DND-41 (cell line): Measurements from ENCODE around the gene PROM2.
A peak's percentile ranks its signal among the peaks of the same experiment; 100 is the strongest.

Source experiments
- ATAC-seq: fragments of 200-7000 bp; cut with Tn5 transposase; 3 replicates; pipeline ENCODE4 v1.9.1; 2021; ENCODE audit warnings: low read depth; ENCODE audit not compliant: insufficient read depth
- DNase-seq: peaks from one replicate; pipeline ENCODE4 v3.0.0-alpha.2; 2020
- H2AFZ ChIP-seq: 2 replicates; pipeline ENCODE4 v1.6.0; 2012; ENCODE audit warnings: low read depth, low read length
- H3K27ac ChIP-seq: 2 replicates; pipeline ENCODE4 v1.5.1; 2012; ENCODE audit warnings: low read length, inconsistent platforms
- H3K27me3 ChIP-seq: fragments of 200-600 bp; sonication (generic); 2 replicates; pipeline ENCODE4 v1.6.0; 2012; ENCODE audit warnings: low read length, mild to moderate bottlenecking, inconsistent platforms; ENCODE audit not compliant: insufficient read depth, poor library complexity
- H3K36me3 ChIP-seq: 2 replicates; pipeline ENCODE4 v1.5.1; 2012; ENCODE audit warnings: low read length, inconsistent platforms; ENCODE audit not compliant: insufficient read depth
- H3K4me1 ChIP-seq: 2 replicates; pipeline ENCODE4 v1.5.1; 2012; ENCODE audit warnings: mild to moderate bottlenecking, low read length; ENCODE audit not compliant: insufficient read depth
- H3K4me2 ChIP-seq: 2 replicates; pipeline ENCODE4 v1.6.0; 2012; ENCODE audit warnings: mild to moderate bottlenecking, moderate library complexity, low read length, inconsistent platforms; ENCODE audit not compliant: insufficient read depth
- H3K4me3 ChIP-seq, 2 experiments: fragments of 200-600 bp in 1 of 2; shearing (Covaris generic) in 1 of 2; 2 replicates each; pipeline ENCODE4 v1.5.1; 2012 to 2016; ENCODE audit warnings: inconsistent platforms in 2 of 2, low read length in 2 of 2, mild to moderate bottlenecking in 2 of 2, low read depth in 1 of 2, moderate library complexity in 1 of 2
- H3K79me2 ChIP-seq: 2 replicates; pipeline ENCODE4 v1.6.0; 2012; ENCODE audit warnings: low read length, inconsistent platforms; ENCODE audit not compliant: insufficient read depth
- H3K9ac ChIP-seq: 2 replicates; pipeline ENCODE4 v1.6.0; 2012; ENCODE audit warnings: low read depth, mild to moderate bottlenecking, inconsistent platforms, low read length, moderate library complexity
- H3K9me3 ChIP-seq: 2 replicates; pipeline ENCODE4 v1.5.1; 2012; ENCODE audit warnings: low read length, moderate library complexity, mild to moderate bottlenecking, inconsistent platforms; ENCODE audit not compliant: insufficient read depth, severe bottlenecking
- H4K20me1 ChIP-seq: 2 replicates; pipeline ENCODE4 v1.6.0; 2012; ENCODE audit warnings: low read length; ENCODE audit not compliant: insufficient read depth
- CTCF ChIP-seq: IDR thresholded peaks from 2 replicates; pipeline ENCODE4 v1.5.1; 2012; ENCODE audit warnings: borderline replicate concordance, low read length, moderate library complexity, mild to moderate bottlenecking; ENCODE audit not compliant: poor library complexity, severe bottlenecking; ENCODE audit errors: extremely low read depth
- EZH2 ChIP-seq: IDR thresholded peaks from 3 replicates; pipeline ENCODE4 v1.6.1; 2012; ENCODE audit warnings: borderline replicate concordance, low read depth, mild to moderate bottlenecking, moderate library complexity, low read length, inconsistent platforms; ENCODE audit not compliant: severe bottlenecking

Gene PROM2

GRCh38 chr2:95314598-95314963, 40.3 kb downstream of the PROM2 start:
- Histone ChIP-seq H3K4me2 (no peak overlapping the region), H3K36me3 (no peaks in the 10 kb centered on the region), H3K4me3 (no peak overlapping the region), H4K20me1 (no peaks in the 10 kb centered on the region), H2AFZ (no peak overlapping the region), H3K9ac (no peak overlapping the region), H3K9me3 (no peaks in the 10 kb centered on the region), H3K27me3 (no peaks in the 10 kb centered on the region), H3K4me1 (peaks cover 34% of the 10 kb centered on the region), H3K27ac (peak overlapping the region; percentile 38; the same call in 1 of the 2 replicates), H3K79me2 (no peaks in the 10 kb centered on the region)
- no peak for ATAC-seq
- no peak for DNase-seq
- TF ChIP-seq EZH2 (no peak), CTCF (no peak)

GRCh38 chr2:95314964-95315611, 40.8 kb downstream of the PROM2 start:
- Histone ChIP-seq H4K20me1 (no peaks in the 10 kb centered on the region), H3K27ac (peak overlapping the region; percentile 38; the same call in 1 of the 2 replicates), H3K4me1 (peaks cover 34% of the 10 kb centered on the region), H3K79me2 (no peaks in the 10 kb centered on the region), H3K4me2 (no peak overlapping the region; the same call in 1 of the 2 replicates), H3K27me3 (no peaks in the 10 kb centered on the region), H3K9ac (no peak overlapping the region; the same call in 1 of the 2 replicates), H3K4me3 (no peak overlapping the region), H3K36me3 (no peaks in the 10 kb centered on the region), H2AFZ (no peak overlapping the region), H3K9me3 (no peaks in the 10 kb centered on the region)
- TF ChIP-seq EZH2: no peak
- peak; percentile 64 for TF ChIP-seq CTCF
- ATAC-seq (no peak; the same call in 2 of the 3 replicates), DNase-seq (no peak)

GRCh38 chr2:95315801-95316411, 41.7 kb downstream of the PROM2 start:
- Histone ChIP-seq H3K9me3 (no peaks in the 10 kb centered on the region), H3K4me3 (no peak overlapping the region), H3K4me1 (peaks cover 34% of the 10 kb centered on the region), H3K27me3 (no peaks in the 10 kb centered on the region), H3K79me2 (no peaks in the 10 kb centered on the region), H2AFZ (no peak overlapping the region), H4K20me1 (no peaks in the 10 kb centered on the region), H3K9ac (no peak overlapping the region), H3K27ac (peak overlapping the region; percentile 67), H3K36me3 (no peaks in the 10 kb centered on the region), H3K4me2 (no peak overlapping the region)
- DNase-seq (no peak), ATAC-seq (0 out of 3 replicates have a peak, but pooled peaks have one; percentile 8)
- TF ChIP-seq CTCF: no peak
- no peak for TF ChIP-seq EZH2
